Measurements from ENCODE around the gene MAGI2.

Gene MAGI2

DNA sequence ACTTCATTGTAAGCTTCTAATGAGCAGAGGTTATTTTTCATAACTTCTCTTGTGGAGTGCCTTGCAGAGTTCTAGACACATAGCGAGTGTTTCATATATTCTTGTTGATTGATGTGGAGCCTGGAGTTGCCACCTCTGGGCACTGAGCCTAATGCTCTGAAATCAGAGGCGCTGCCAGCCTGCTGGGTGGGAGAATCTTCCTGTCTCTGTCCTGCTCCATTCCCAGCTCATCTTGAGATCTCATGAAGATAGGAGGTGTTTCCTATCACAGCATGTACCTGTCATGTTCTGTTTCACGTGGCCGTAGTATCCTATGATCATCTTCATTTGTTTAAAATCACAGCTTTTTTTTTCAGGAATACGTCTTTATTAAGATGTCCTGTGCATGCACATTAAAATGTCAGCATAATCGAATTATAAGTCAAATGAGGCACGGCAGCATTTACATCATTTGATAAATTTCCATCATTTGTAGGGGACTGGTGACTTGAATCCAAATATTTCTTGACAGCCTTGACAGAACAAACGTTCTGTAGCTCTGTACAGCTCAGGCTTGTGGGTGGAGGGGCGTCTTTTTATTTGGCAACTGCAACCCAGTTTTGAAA lies 1261.9 kb downstream of the MAGI2 start:
- ATAC-seq (ENCODE audit: low read depth) (no peak), DNase-seq (ENCODE audit: low spot score) (no peak)
- no peaks in the 10 kb centered on the region for H3K4me1 ChIP-seq (ENCODE audit: insufficient read depth, poor library complexity, severe bottlenecking)
- no peaks in the 10 kb centered on the region for H3K36me3 ChIP-seq (ENCODE audit: low read depth)
- H3K9me3 ChIP-seq (ENCODE audit: severe bottlenecking): no peaks in the 10 kb centered on the region
- H3K27me3 ChIP-seq (ENCODE audit: insufficient read depth, poor library complexity, severe bottlenecking): no peaks in the 10 kb centered on the region
- no peak overlapping the region for H3K27ac ChIP-seq (ENCODE audit: poor library complexity, severe bottlenecking)
- no peak for TF ChIP-seq CTCF (IDR thresholded peaks at IDR 0.05; ENCODE audit: poor library complexity, severe bottlenecking)
- H3K4me3 ChIP-seq (ENCODE audit: severe bottlenecking): no peak overlapping the region

GRCh38 chr7:78189762-78190161 lies 1263.7 kb downstream of the MAGI2 start:
- DNase-seq (ENCODE audit: low spot score) (no peak), ATAC-seq (ENCODE audit: low read depth) (no peak)
- no peak overlapping the region for H3K4me3 ChIP-seq (ENCODE audit: severe bottlenecking)
- peaks cover 4% of the 10 kb centered on the region for H3K27me3 ChIP-seq (ENCODE audit: insufficient read depth, poor library complexity, severe bottlenecking)
- TF ChIP-seq CTCF (IDR thresholded peaks at IDR 0.05; ENCODE audit: poor library complexity, severe bottlenecking): no peak
- H3K36me3 ChIP-seq (ENCODE audit: low read depth): no peaks in the 10 kb centered on the region
- no peaks in the 10 kb centered on the region for H3K9me3 ChIP-seq (ENCODE audit: severe bottlenecking)
- H3K4me1 ChIP-seq (ENCODE audit: insufficient read depth, poor library complexity, severe bottlenecking): no peaks in the 10 kb centered on the region
- H3K27ac ChIP-seq (ENCODE audit: poor library complexity, severe bottlenecking): no peak overlapping the region

- ATAC-seq (ENCODE audit: low read depth) (no peak), DNase-seq (ENCODE audit: low spot score) (no peak)
- H3K4me3 ChIP-seq (ENCODE audit: severe bottlenecking): no peak overlapping the region
- no peak overlapping the region for H3K27ac ChIP-seq (ENCODE audit: poor library complexity, severe bottlenecking)
- no peaks in the 10 kb centered on the region for H3K4me1 ChIP-seq (ENCODE audit: insufficient read depth, poor library complexity, severe bottlenecking)
- peaks cover 4% of the 10 kb centered on the region for H3K27me3 ChIP-seq (ENCODE audit: insufficient read depth, poor library complexity, severe bottlenecking)
- TF ChIP-seq CTCF (IDR thresholded peaks at IDR 0.05; ENCODE audit: poor library complexity, severe bottlenecking): no peak
- no peaks in the 10 kb centered on the region for H3K36me3 ChIP-seq (ENCODE audit: low read depth)
- no peaks in the 10 kb centered on the region for H3K9me3 ChIP-seq (ENCODE audit: severe bottlenecking)
Measured at GRCh38 chr7:78185149-78185745, 1268.2 kb downstream of the MAGI2 start.

DNA sequence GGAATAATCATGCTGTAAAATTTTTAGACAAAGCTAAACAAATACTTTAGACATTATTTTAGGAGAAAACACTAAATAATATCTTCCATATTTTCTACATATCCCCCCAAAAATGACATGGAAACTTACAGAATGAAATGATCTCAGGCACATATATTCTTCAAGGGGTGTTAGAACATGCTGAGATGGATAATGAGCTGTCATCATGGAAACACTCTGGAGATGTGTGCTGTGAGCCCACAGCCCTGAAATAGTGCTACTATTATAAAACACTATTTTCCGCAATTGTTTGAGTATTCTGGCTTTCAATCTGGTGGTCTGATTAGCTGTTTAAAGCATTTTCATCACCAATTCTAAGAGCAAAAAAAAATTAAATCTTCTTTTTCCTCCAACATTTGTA lies 1269.2 kb downstream of the MAGI2 start:
- no peaks in the 10 kb centered on the region for H3K4me1 ChIP-seq (ENCODE audit: insufficient read depth, poor library complexity, severe bottlenecking)
- TF ChIP-seq CTCF (IDR thresholded peaks at IDR 0.05; ENCODE audit: poor library complexity, severe bottlenecking): no peak
- H3K27me3 ChIP-seq (ENCODE audit: insufficient read depth, poor library complexity, severe bottlenecking): peaks cover 4% of the 10 kb centered on the region
- no peaks in the 10 kb centered on the region for H3K9me3 ChIP-seq (ENCODE audit: severe bottlenecking)
- no peak overlapping the region for H3K4me3 ChIP-seq (ENCODE audit: severe bottlenecking)
- DNase-seq (ENCODE audit: low spot score) (no peak), ATAC-seq (ENCODE audit: low read depth) (no peak)
- no peak overlapping the region for H3K27ac ChIP-seq (ENCODE audit: poor library complexity, severe bottlenecking)
- no peaks in the 10 kb centered on the region for H3K36me3 ChIP-seq (ENCODE audit: low read depth)

DNA sequence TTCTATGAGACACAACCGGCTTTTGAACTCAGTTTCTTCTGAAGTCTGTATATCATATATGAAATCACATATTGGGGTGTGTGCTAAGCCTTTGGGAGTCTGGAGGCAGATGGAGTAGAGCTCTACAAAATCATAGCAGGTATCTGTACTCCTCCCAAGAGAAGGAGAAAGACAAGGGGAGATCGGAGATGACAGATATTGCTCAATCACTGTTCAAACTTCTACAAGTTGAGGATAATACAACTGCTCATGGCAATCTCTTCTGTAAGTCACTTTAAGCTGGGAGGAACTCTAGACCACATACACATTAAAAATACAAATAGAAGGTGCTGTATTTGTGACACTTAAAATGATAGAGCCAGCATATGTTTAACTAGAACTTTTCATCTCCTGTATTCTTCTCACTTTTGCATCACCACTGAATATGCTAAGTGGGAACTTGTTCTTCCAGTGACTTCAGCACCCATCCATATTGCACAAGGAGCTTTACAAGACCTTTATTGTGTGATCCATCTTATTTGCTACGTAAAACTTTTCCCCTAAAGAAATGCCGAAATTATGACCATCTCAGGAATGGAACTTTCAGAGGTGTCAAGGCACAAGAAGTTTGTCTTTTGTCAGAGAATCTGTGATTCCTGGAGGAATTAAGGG lies 1273.5 kb downstream of the MAGI2 start:
- no peaks in the 10 kb centered on the region for H3K36me3 ChIP-seq (ENCODE audit: low read depth)
- DNase-seq (ENCODE audit: low spot score): no peak

More for the DNA sequence above, 1273.5 kb downstream of the MAGI2 start:
- Histone ChIP-seq H3K27ac (ENCODE audit: poor library complexity, severe bottlenecking) (no peak overlapping the region), H3K4me3 (ENCODE audit: severe bottlenecking) (no peak overlapping the region), H3K27me3 (ENCODE audit: insufficient read depth, poor library complexity, severe bottlenecking) (no peaks in the 10 kb centered on the region), H3K9me3 (ENCODE audit: severe bottlenecking) (no peaks in the 10 kb centered on the region), H3K4me1 (ENCODE audit: insufficient read depth, poor library complexity, severe bottlenecking) (no peaks in the 10 kb centered on the region)
- no peak for ATAC-seq (ENCODE audit: low read depth)
- TF ChIP-seq CTCF (IDR thresholded peaks at IDR 0.05; ENCODE audit: poor library complexity, severe bottlenecking): no peak
